IPS-18c (cell line): ENCODE data around the gene FRS2.
"Not testable (repeated sequence)": the region's sequence is repeated elsewhere in the genome, so short reads cannot be mapped to it uniquely, and the experiment has no call there.

ENCODE experiments used
- H3K4me3 ChIP-seq: 2 replicates; pipeline ENCODE4 v1.7.0; 2013; ENCODE audit warnings: low read depth, mild to moderate bottlenecking, low read length, moderate library complexity; ENCODE audit not compliant: insufficient read depth
- H3K9me3 ChIP-seq: one replicate; pipeline ENCODE4 v1.6.1; 2013; ENCODE audit warnings: mild to moderate bottlenecking, low read length, moderate library complexity; ENCODE audit not compliant: control insufficient read depth, insufficient read depth

Gene FRS2

DNA sequence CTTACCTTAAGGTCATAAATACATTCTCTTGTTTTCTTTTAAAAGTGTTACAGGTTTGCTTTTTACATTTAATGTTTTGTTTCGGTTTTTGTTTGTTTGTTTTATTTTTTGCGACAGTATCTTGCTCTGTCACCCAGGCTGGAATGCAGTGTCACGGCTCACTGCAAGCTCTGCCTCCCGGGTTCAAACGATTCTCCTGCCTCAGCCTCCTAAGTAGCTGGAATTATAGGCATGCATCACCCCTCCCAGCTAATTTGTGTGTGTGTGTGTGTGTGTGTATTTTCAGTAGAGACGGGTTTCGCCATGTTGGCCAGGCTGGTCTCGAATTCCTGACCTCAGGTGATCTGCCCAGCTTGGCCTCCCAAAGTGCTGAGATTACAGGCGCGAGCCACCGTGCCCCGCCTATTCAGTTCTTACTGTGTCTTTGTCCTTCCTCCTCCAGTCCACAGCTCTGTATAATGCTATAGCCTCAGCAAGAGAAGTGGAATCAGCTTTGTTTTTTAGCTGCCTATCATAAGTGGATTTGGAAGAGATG, 17.5 kb upstream of the FRS2 start:
- not testable (repeated sequence) for H3K9me3 ChIP-seq, H3K4me3 ChIP-seq

DNA sequence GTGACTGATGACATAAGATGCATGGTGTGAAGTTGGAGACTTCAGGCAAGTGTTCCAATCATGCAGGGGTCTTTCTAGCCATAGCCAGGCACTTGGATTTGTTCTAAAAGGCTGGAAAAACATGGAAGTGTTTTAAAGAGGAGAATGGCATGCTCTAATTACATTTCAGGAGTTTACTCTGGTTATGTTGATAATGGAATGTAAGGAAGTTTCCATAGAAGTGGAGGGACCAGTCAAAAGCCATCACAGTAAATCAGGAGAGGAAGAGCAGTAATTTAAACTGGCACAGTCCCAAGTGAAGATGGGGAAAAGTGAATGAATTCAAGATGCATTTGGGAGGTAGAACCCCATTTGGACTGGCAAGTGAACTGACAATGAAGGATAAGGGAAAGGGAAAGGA, 13.9 kb upstream of the FRS2 start:
- no peaks in the 10 kb centered on the region for H3K9me3 ChIP-seq
- no peak overlapping the region for H3K4me3 ChIP-seq

DNA sequence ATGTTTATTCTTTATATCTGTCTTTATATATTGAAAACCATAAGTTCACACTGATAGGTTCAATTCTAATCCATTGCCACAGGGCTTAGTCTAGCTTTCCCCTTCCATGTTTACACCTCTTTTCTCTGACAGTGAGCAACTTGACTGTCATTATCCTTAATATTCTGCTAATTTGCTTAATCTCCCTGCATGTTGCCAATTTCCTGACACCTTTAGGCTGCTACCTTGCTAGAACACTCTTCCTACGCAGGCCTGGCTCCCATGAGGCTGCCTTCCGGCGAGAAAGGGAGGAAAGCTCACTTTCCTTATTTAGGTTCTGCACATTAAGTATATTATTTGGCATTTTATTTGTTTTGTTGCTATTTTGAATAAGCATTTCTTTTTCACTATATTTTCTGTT, 12.8 kb upstream of the FRS2 start:
- Histone ChIP-seq H3K4me3 (no peak overlapping the region), H3K9me3 (no peaks in the 10 kb centered on the region)

DNA sequence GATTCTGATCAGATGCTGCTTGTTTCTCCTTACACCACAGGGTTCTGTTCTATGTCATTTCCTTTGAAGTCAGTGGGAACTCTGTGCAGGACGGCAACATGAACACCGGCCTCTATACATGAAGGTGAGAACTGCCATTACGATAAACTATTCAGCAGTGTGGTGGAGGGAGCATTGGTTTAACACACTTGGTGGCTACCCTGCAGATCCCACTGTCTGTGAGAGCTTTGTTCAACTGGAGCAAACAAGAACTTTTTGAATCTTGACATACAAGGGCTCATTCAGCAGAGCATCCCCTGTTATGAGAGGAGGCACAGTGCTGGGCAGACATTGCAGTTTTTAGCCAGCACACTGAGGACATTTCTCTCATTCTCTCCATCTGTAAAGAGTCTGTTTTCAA, 10.7 kb upstream of the FRS2 start:
- H3K4me3 ChIP-seq: no peak overlapping the region
- no peaks in the 10 kb centered on the region for H3K9me3 ChIP-seq

DNA sequence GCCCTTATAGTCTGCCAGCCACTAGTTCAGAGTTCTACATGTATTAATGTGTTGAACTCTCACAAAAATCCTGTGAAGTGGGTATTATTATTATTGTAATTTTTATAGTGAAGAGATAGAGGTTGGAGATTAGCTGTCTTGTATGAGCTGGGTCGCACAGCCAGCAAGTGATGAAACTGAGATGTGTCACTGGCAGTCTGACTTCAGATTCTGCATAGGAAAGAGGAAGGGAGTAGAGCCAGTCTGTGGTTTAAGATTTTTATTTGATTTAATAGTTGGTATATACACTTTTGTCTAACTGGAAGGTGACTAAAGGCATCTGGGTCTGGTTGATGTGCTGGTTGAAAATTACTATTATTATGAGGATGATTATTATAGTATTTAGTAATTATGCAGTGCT, 5.8 kb upstream of the FRS2 start:
- Histone ChIP-seq H3K4me3 (no peak overlapping the region), H3K9me3 (no peaks in the 10 kb centered on the region)

DNA sequence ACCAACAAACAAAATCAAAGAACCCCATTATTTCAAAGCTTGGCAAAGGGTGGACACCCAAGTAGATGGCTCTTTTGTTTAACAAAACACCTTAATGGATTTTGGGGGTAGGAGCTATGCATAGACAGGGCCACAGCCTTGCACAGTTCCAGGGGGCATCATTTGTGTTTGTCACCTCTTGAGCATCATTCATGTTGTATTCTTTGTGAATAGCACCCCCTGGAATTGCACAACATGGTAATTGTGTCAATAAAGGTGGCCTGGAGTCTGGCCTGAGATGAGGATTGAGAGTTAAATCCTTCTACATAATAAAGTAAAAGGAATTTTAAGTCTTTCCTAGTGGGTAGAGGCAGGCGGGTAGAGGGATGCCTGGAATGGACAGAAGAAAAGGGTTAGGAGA, 3.3 kb upstream of the FRS2 start:
- Histone ChIP-seq H3K4me3 (no peak overlapping the region; the same call in 1 of the 2 replicates), H3K9me3 (no peaks in the 10 kb centered on the region)

DNA sequence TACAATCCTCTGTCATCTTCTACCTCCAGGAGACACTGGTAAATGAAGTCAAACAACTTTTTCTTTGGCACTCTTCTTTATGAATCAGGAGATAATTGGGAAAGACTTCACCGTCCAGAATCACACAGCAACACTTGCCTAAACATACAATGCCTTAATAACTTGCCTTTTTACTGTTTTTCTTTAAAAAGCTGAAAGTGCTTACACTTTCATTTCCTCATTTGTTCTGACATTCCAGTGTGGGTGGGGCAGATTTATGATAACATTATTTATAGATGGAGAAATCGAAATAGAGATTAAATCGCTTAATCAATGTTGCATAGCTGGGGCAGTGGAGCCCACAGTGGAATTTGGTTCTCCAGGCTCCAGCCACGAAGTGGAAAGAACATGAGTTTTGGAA, 2.8 kb upstream of the FRS2 start:
- no peaks in the 10 kb centered on the region for H3K9me3 ChIP-seq
- H3K4me3 ChIP-seq: no peak overlapping the region; the same call in 1 of the 2 replicates

DNA sequence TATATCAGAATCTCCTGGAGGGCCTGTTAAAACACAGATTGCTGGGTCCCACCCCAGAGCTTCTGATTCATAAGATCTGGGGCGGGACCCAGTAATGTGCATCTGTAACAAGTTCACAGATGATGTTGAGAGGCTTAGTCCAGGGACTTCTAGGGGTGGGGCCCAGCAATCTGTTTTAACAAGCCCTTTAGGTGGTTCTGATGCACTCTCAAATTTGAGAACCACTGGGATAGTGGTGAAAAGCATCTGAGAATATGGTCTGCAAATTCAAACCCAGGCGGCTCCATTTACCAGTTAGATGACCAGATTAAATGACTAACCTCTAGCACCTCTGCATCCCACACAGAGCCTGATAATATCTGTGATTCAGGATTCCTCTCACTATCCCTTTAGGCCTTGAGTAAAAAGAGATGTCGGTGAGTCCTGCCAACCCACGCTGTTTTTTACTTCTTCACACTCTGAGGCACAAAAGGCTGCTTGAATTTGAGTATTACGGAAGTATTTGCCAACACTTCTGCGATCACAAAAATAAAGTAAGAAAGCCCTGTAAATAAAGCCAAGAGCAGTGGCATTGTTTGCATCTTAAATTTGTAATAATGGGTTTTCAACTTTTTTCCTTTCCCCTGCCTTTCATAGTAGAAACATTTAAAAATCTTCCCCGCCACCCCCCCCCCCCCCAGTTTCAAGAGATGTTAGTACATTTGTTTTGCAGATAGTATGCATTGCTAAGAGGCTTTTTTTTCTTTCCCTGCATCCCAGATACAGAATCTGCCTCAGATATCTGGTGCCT, 1.8 kb upstream of the FRS2 start:
- H3K9me3 ChIP-seq: no peaks in the 10 kb centered on the region
- no peak overlapping the region for H3K4me3 ChIP-seq

DNA sequence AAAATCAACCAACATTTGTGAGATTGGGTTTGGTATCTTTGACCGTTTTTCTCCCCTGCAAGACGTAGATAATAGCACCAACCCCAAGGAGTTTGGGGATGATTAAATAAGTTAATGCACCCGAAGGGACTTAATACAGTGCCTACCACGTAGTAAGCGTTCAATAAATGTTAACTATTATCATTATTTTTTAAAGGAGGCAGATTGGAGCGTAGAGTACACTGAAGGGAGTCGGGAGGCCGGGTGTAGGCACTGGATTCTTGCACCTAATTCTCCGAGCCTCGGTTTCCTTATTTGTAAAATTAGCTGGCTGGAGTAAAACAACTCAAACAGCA, 367 bp upstream of the FRS2 start:
- Histone ChIP-seq H3K4me3 (peak overlapping the region; percentile 97; the same call in 1 of the 2 replicates), H3K9me3 (no peaks in the 10 kb centered on the region)

DNA sequence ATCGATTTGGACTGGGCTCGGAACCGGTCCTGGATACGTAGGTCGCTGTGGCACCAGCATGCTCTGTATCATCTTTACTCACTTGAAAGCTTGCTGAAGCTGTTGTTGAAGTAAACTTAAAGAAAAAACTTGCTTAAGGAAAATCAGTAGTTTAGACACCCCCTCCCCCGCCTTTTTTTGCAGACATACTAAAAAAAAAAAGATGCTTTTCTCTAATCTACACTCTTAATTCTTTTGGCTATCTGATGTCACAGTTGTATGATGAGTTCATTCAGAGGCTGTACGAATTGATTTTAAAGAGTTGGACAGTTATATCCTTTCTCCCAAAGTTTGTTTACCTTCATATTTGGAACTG, 865 bp downstream of the FRS2 start:
- no peaks in the 10 kb centered on the region for H3K9me3 ChIP-seq

DNA sequence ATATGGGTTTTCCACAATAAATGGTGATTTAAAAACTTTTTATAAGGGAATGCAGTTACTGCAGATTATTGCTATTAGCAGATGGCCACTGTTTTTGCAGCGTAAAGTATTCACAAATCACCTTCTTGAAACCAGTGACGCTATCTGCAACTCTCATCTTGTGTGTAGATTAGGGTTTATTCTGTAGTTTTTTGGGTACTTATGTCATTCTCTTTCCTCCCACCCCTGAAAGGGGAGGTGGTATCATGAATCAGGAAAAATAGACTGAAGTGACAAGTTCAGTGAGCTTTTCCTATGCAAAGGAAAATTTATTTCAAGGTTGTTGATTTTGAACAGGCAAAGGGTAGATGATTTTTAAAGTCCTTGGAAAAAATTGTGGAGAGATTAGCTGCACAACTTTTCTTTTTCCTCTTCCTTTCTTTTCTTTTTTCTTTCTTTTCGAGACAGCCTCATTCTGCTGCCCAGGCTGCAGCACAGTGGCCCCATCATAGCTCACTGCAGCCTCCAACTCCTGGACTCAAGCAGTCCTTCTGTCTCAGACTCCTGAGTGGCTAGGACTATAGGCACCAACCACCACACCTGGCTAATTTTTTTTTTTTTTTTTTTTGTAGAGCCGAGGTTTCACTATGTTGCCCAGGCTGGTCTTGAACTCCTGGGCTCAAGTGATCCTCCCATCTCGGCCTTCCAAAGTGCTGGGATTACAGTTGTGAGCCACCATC, 1.6 kb downstream of the FRS2 start:
- Histone ChIP-seq H3K4me3 (peak overlapping the region; percentile 97), H3K9me3 (no peaks in the 10 kb centered on the region)

More for the DNA sequence above, 865 bp downstream of the FRS2 start:
- peak overlapping the region; percentile 97 for H3K4me3 ChIP-seq

DNA sequence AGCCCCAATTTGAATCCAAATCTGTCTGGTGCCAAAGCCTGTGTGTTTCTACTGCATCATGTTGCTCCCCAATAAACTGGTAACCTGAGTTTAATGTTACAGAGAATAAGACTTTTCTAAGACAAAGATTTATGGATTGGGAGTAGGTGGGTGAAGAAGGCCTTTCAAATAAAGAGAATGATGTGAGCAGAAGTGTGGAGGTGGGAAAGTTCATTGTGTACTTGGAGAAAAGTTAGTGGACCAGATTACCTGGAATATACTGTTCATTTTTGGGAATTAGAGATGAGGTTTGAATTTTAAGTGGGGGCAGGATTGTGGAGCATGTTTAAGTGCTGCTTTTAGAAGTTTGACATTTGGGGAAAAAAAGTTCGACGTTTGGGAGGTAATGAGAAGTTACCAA, 3.1 kb downstream of the FRS2 start:
- no peak overlapping the region for H3K4me3 ChIP-seq
- no peaks in the 10 kb centered on the region for H3K9me3 ChIP-seq

DNA sequence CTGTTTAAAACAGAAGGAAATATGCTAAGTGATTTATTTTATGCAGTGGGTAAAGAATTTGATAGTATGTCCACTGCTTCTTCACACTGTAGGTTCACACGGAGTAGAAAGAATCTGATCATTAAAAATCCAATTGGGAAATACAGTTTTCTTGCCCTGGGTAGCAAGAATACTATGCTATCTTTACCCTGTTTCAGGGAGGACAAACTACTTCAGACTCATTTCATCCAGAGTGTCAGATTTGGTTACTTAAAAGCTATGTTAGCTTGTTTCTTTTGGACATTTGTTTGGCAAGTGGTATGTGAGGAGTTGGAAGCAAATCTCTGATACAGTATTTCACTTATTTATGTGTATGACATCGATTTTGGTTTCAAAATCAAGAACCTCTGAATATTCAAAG, 4.3 kb downstream of the FRS2 start:
- Histone ChIP-seq H3K9me3 (no peaks in the 10 kb centered on the region), H3K4me3 (no peak overlapping the region)

DNA sequence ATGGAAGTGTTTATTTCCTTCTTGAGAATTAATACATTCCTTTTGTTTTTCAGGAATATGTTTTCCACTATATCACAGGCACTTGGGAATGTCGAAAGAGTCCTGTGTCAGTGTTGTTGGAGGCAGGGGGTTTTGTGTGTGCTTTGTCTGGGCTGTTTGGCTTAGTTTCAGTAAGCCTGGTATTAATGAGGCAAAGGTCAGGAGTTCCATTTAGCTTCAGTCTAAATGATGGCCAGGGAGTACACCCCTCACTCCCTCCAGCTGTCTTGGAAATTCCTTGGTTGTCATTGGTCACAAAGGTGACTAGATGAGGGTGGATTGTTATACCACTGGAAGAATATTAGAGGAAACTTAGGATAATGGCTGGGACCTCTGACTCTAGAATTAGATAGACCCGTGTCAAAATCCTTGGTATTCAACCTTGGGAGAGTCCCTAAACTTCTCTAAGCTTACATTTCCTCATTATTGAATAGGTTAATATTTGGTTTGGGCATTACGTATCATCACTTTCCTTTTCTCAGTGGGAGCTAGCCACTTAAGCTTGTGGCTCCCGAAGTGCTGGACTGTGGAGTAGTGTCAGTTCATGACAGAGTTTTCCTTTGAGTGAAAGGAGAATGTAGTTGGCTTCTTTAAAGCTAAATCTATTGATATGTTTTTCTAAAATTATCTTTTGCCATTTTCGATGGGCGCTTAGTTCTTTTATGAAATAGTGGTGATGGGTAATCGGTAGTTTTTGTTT, 5.2 kb downstream of the FRS2 start:
- no peak overlapping the region for H3K4me3 ChIP-seq
- no peaks in the 10 kb centered on the region for H3K9me3 ChIP-seq

DNA sequence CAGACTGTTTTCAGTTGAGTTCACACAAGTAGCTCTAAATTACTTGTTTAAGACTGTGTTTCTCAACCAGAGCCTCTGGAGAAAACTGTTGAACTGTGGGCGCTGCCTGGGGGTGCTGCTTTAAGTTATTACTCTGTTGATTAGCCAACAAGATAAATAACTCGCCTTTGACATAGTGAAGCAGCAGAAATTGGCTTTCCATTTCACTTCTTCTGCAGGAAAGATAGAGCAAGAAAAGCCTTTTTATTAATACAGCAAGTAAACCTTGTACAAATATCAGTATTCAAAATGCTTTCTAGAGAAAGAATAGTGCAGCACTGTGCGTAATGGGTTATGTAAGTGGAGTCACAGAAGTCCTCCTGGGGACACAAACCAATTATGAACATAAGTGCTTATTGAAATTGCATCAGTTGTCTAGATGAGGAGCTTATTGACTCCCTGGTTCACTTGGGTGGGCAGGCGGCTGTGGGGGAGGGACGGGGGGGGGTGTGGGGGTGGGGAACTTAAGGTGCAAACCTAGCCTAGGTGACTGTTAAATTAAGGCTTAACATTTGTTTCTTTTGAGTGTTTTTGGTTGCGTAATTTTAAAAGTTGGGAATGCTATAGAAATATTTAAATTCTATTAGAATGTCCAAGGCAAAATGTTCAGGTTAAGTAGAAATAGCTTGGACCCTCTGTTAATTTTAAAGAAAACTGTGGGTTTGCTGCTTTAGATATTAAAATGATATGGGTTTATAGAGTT, 6.3 kb downstream of the FRS2 start:
- no peak overlapping the region for H3K4me3 ChIP-seq

DNA sequence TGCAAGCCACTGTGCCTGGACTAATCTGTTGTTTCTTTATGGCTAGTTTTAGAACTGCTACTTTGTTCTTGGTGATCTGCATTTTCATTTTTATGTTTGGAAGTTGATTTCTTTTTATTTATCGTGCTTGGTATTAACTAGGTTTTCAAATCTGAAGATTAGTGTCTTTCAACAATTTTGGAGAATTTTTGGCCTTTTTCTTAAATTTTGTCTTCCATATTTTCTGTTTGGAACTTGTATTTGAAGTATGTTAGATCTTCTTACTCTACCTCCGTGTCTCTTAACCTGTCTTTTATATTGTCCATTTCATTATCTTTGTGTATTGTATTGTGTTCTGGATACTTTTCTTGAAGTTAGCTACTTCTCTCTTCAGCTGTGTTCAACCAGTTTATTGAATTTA, 9.5 kb downstream of the FRS2 start:
- no peaks in the 10 kb centered on the region for H3K9me3 ChIP-seq
- no peak overlapping the region for H3K4me3 ChIP-seq

More for the DNA sequence above, 6.3 kb downstream of the FRS2 start:
- H3K9me3 ChIP-seq: no peaks in the 10 kb centered on the region

DNA sequence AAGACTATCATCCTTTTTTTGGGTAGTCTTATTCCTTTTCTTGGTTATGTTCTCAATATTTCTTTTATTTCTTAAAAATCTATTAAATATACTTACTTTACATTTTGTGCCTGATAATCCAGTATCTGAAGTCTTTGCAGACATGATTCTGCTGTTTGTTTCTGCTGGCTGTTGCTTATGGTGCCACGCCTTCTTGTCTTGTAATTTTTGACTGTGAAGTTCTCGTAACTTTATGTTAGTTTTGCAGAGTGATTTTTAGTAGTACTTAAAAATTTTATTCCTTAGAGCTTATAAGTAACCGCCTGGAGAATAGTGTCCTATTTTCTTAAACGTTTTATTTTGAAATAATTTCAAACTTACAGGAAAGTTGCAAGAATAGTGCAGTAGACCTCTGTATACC, 10.5 kb downstream of the FRS2 start:
- no peak overlapping the region for H3K4me3 ChIP-seq
- no peaks in the 10 kb centered on the region for H3K9me3 ChIP-seq
